ENCODE data around the gene DGKB. TPM values are rescaled to one million over a fixed set of nuclear protein-coding genes. Genes with fewer than 3 reads are reported as not detected.
A peak's percentile ranks its signal among the peaks of the same experiment; 100 is the strongest.

DGKB gene
- total and polyA plus RNA-seq, 2 of the 8 experiments (the other 6 are each of a cell fraction or from before 2014, with no cell fraction given), result 1.9 to 2.6 TPM

DNA sequence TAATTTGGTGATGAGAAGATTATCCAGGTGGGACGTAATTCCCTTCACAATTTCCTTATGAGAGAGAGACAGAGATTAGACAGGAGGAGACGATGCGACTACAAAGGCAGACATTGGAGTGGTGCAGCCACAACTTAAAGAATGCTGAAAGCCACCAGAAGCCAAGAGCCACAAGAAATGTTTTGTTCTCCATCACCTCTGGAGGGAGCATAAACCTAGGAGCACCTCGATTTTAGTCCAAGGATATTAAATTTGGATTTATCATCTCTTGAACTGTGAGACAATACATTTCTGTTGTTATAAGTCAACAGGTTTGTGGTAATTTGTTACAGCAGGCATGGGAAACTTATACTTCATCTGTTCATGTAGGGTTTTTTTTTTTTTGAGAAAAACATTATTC, 418.9 kb downstream of the DGKB start:
- CTCF ChIA-PET (ENCODE audit: partially characterized antibody), result no interaction called here
- Histone ChIP-seq H4K5ac (ENCODE audit: insufficient read length, low read depth, low read length) (no peak overlapping the region), H3K23ac (ENCODE audit: insufficient read length) (no peak overlapping the region), H3K27me3 (replicated peaks in 1 of 4; ENCODE audit: control insufficient read depth in 3 of 4, extremely low read depth in 1 of 4, insufficient read depth in 3 of 4, low read length in 3 of 4) (no peaks in the 10 kb centered on the region), H3K79me2 (ENCODE audit: control insufficient read depth in 1 of 2, insufficient read depth in 2 of 2, low read length in 2 of 2) (no peaks in the 10 kb centered on the region), H3K9me3 (ENCODE audit: insufficient read depth in 2 of 2, low read depth in 1 of 2, low read length in 1 of 2) (no peaks in the 10 kb centered on the region), H3K79me1 (ENCODE audit: low read depth, low read length) (no peaks in the 10 kb centered on the region), H2BK120ac (replicated peaks; ENCODE audit: low read depth, low read length) (no peak overlapping the region), H3K4me2 (ENCODE audit: insufficient read depth in 1 of 2, low read depth in 2 of 2, low read length in 2 of 2) (no peak overlapping the region), H4K91ac (replicated peaks; ENCODE audit: insufficient read length, low read length) (no peak overlapping the region), H2BK5ac (ENCODE audit: low read depth, low read length) (no peak overlapping the region), H2AK5ac (ENCODE audit: low read depth, low read length) (no peak overlapping the region), H3K18ac (ENCODE audit: extremely low read depth, low read length) (no peak overlapping the region), H3K14ac (ENCODE audit: insufficient read length) (no peak overlapping the region), H3K36me3 (ENCODE audit: control insufficient read depth in 2 of 4, insufficient read depth in 4 of 4, low read length in 3 of 4) (no peaks in the 10 kb centered on the region), H2AFZ (ENCODE audit: low read length) (no peak overlapping the region), H3K4ac (replicated peaks; ENCODE audit: insufficient read length, low read depth, low read length) (no peak overlapping the region), H2BK15ac (ENCODE audit: low read length) (no peak overlapping the region), H3K4me1 (replicated peaks in 1 of 4; ENCODE audit: control insufficient read depth in 3 of 4, insufficient read depth in 4 of 4, low read length in 3 of 4) (no peaks in the 10 kb centered on the region), H3K4me3 (ENCODE audit: extremely low read depth in 1 of 4, insufficient read depth in 2 of 4, low read depth in 3 of 4, low read length in 4 of 4) (no peak overlapping the region), H2BK12ac (ENCODE audit: low read depth, low read length) (no peak overlapping the region), H2BK20ac (ENCODE audit: low read length) (no peak overlapping the region), H3K23me2 (ENCODE audit: low read depth, low read length) (no peaks in the 10 kb centered on the region), H4K8ac (ENCODE audit: extremely low read depth, insufficient read depth, low read length) (no peak overlapping the region), H3K56ac (replicated peaks; ENCODE audit: insufficient read length, low read depth, low read length) (no peak overlapping the region), H4K20me1 (replicated peaks in 1 of 2; ENCODE audit: control insufficient read depth in 1 of 2, insufficient read depth in 2 of 2, low read length in 2 of 2) (no peaks in the 10 kb centered on the region), H3K27ac (ENCODE audit: low read depth, low read length) (no peak overlapping the region), H3K9ac (replicated peaks in 1 of 4; ENCODE audit: extremely low read depth in 1 of 4, low read depth in 3 of 4, low read length in 3 of 4) (no peak overlapping the region)
- DNase-seq (ENCODE audit: low read depth in 1 of 2, low spot score in 2 of 2), result no peak
- WGBS, 2 experiments (ENCODE audit: extremely low coverage in 1 of 2, insufficient coverage in 1 of 2, insufficient read length in 1 of 2, insufficient replicate concordance in 2 of 2, low coverage in 1 of 2, low lambda C conversion rate in 2 of 2, missing lambda C conversion rate in 1 of 2), result 90% methylated on average over 4 of the region's 4 CpGs; no CpG with 5 or more reads in 1 of the 2 experiments
- POLR2A ChIA-PET (ENCODE audit: partially characterized antibody), result no interaction called here
- TF ChIP-seq POLR2A (IDR thresholded peaks at IDR 0.05; ENCODE audit: control extremely low read depth in 1 of 2, low read depth in 2 of 2, low read length in 2 of 2) (no peak), RAD21 (IDR thresholded peaks at IDR 0.05 in 1 of 2, conservative IDR thresholded peaks at IDR 0.05 in 1 of 2; ENCODE audit: low read depth in 2 of 2, low read length in 2 of 2) (peak; percentile 16 to 28; a peak in 1 of 4 replicates), CTCF (IDR thresholded peaks at IDR 0.05; ENCODE audit: control extremely low read depth in 1 of 3, insufficient read depth in 1 of 3, low read depth in 1 of 3, low read length in 3 of 3) (peak in 1 of 3 experiments; percentile 2; a peak in 1 of 4 replicates)
- FAIRE-seq, result no peak

Data from H1 (cell line).